Measurements from ENCODE around the gene KRT82.

DNA sequence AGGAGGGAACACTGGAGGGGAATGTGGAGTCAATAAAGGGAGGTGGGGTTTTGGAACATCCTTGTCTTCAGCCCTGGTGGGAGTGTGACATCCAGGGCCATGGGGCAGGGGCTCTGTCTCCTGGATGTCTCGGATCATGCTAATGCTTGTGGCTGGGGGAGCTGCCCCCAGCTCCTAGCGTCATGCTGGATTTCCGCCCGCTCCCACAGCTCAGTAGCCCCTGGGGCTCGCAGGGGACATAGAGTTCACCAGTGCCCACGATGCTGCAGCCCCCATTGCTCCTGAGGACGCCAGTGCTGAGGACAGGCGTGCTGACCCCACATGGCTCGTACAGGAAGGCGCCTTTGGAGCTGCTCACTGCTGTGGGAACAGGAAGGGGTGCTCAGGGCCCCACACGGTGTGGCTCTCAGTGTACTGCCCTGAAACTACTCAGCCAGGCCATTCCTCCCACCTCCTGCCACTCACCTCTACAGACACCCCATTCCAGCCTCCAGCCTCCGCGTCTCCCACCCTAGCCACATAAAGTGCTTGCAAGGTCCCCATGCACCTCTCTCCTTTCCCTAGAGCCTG, 11.2 kb downstream of the KRT82 start:
- TF ChIP-seq NFIC (IDR thresholded peaks at IDR 0.05; ENCODE audit: borderline replicate concordance): no peak
- TF ChIP-seq, protein P1, sequence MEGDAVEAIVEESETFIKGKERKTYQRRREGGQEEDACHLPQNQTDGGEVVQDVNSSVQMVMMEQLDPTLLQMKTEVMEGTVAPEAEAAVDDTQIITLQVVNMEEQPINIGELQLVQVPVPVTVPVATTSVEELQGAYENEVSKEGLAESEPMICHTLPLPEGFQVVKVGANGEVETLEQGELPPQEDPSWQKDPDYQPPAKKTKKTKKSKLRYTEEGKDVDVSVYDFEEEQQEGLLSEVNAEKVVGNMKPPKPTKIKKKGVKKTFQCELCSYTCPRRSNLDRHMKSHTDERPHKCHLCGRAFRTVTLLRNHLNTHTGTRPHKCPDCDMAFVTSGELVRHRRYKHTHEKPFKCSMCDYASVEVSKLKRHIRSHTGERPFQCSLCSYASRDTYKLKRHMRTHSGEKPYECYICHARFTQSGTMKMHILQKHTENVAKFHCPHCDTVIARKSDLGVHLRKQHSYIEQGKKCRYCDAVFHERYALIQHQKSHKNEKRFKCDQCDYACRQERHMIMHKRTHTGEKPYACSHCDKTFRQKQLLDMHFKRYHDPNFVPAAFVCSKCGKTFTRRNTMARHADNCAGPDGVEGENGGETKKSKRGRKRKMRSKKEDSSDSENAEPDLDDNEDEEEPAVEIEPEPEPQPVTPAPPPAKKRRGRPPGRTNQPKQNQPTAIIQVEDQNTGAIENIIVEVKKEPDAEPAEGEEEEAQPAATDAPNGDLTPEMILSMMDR (IDR thresholded peaks at IDR 0.05): no peak
- TF ChIP-seq, protein P2, sequence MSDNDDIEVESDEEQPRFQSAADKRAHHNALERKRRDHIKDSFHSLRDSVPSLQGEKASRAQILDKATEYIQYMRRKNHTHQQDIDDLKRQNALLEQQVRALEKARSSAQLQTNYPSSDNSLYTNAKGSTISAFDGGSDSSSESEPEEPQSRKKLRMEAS (IDR thresholded peaks at IDR 0.05; ENCODE audit: low read depth): no peak
- no peak for TF ChIP-seq JUND (IDR thresholded peaks at IDR 0.05)
- no peak for TF ChIP-seq POLR2AphosphoS5 (IDR thresholded peaks at IDR 0.05; ENCODE audit: low read depth, low read length)
- no peak for TF ChIP-seq RAD21 (IDR thresholded peaks at IDR 0.05; ENCODE audit: low read length)
- TF ChIP-seq, protein P3, sequence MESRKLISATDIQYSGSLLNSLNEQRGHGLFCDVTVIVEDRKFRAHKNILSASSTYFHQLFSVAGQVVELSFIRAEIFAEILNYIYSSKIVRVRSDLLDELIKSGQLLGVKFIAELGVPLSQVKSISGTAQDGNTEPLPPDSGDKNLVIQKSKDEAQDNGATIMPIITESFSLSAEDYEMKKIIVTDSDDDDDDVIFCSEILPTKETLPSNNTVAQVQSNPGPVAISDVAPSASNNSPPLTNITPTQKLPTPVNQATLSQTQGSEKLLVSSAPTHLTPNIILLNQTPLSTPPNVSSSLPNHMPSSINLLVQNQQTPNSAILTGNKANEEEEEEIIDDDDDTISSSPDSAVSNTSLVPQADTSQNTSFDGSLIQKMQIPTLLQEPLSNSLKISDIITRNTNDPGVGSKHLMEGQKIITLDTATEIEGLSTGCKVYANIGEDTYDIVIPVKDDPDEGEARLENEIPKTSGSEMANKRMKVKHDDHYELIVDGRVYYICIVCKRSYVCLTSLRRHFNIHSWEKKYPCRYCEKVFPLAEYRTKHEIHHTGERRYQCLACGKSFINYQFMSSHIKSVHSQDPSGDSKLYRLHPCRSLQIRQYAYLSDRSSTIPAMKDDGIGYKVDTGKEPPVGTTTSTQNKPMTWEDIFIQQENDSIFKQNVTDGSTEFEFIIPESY (IDR thresholded peaks at IDR 0.05; ENCODE audit: borderline replicate concordance, low read depth): no peak
- TF ChIP-seq FOXM1 (IDR thresholded peaks at IDR 0.05; ENCODE audit: low read depth): no peak
- TF ChIP-seq CHD2 (IDR thresholded peaks at IDR 0.05; ENCODE audit: low read length, partially characterized antibody): no peak
- TF ChIP-seq, protein P4, sequence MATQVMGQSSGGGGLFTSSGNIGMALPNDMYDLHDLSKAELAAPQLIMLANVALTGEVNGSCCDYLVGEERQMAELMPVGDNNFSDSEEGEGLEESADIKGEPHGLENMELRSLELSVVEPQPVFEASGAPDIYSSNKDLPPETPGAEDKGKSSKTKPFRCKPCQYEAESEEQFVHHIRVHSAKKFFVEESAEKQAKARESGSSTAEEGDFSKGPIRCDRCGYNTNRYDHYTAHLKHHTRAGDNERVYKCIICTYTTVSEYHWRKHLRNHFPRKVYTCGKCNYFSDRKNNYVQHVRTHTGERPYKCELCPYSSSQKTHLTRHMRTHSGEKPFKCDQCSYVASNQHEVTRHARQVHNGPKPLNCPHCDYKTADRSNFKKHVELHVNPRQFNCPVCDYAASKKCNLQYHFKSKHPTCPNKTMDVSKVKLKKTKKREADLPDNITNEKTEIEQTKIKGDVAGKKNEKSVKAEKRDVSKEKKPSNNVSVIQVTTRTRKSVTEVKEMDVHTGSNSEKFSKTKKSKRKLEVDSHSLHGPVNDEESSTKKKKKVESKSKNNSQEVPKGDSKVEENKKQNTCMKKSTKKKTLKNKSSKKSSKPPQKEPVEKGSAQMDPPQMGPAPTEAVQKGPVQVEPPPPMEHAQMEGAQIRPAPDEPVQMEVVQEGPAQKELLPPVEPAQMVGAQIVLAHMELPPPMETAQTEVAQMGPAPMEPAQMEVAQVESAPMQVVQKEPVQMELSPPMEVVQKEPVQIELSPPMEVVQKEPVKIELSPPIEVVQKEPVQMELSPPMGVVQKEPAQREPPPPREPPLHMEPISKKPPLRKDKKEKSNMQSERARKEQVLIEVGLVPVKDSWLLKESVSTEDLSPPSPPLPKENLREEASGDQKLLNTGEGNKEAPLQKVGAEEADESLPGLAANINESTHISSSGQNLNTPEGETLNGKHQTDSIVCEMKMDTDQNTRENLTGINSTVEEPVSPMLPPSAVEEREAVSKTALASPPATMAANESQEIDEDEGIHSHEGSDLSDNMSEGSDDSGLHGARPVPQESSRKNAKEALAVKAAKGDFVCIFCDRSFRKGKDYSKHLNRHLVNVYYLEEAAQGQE (IDR thresholded peaks at IDR 0.05; ENCODE audit: low read depth, low read length): no peak
- no peak for TF ChIP-seq YY1 (IDR thresholded peaks at IDR 0.05; ENCODE audit: low read depth)
- TF ChIP-seq EP300 (IDR thresholded peaks at IDR 0.05; ENCODE audit: borderline replicate concordance in 1 of 2, low read depth in 1 of 2, low read length in 1 of 2): no peak
- no peak for TF ChIP-seq TAF1 (IDR thresholded peaks at IDR 0.05; ENCODE audit: borderline replicate concordance, low read depth, low read length)
- TF ChIP-seq, protein P5, sequence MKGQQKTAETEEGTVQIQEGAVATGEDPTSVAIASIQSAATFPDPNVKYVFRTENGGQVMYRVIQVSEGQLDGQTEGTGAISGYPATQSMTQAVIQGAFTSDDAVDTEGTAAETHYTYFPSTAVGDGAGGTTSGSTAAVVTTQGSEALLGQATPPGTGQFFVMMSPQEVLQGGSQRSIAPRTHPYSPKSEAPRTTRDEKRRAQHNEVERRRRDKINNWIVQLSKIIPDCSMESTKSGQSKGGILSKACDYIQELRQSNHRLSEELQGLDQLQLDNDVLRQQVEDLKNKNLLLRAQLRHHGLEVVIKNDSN (IDR thresholded peaks at IDR 0.05; ENCODE audit: borderline replicate concordance, low read depth): no peak

All from SK-N-SH (cell line).